ENCODE data around the gene RCSD1. TPM values are rescaled to one million over a fixed set of nuclear protein-coding genes. Genes with fewer than 3 reads are reported as not detected.

Gene RCSD1
- total and polyA plus RNA-seq, 2 donors (not counting 3 experiments of a cell fraction or from before 2014, with no cell fraction given) = 0.08 to 1.00 TPM

DNA sequence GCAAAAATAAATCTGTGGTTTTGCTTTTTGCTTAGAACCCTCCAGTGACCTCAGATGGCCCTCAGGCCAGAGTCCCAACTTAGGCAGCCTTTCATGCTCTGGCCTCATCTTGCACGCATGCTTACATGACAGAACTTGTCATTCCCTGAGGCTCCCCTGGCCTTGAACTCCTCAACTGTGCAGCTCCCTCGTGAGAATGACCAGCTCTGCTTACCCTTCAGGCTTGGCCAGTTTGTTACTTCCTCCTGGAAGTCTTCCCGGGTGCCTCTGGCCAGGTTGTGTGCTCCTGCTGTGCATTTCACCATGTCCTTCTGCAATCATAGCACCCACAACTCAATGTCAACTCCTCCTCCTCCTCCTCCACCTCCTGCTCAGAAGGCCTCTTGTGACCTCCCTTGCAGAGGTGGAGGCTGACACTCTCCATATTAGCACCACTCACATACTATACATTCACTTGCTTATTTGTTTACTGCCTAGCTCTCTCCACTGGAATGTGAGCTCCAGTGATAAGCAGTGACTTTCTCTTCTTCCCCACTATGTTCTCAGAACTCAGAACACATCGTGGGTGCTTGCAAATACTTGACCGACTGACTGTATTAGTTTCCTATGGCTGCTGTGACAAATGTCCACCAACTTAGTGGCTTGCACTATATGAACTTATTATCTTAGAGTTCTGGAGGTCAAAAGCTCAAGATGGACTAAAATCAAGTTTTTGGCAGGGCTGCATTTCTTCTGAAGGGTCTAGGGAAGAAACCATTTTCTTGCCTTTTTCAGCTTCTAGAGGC, 41.9 kb downstream of the RCSD1 start:
- FAIRE-seq (no peak), DNase-seq (ENCODE audit: low read depth, low spot score) (no peak)
- TF ChIP-seq EZH2 (IDR thresholded peaks at IDR 0.05; ENCODE audit: borderline replicate concordance, low read depth, low read length, severe bottlenecking) (no peak), FOS (IDR thresholded peaks at IDR 0.05; ENCODE audit: borderline replicate concordance, insufficient read depth, low read length) (no peak), POLR2AphosphoS5 (IDR thresholded peaks at IDR 0.05; ENCODE audit: insufficient read depth, low read depth, low read length) (no peak), POLR2A (IDR thresholded peaks at IDR 0.05; ENCODE audit: low read depth, low read length) (no peak)
- TF ChIP-seq, protein P1, sequence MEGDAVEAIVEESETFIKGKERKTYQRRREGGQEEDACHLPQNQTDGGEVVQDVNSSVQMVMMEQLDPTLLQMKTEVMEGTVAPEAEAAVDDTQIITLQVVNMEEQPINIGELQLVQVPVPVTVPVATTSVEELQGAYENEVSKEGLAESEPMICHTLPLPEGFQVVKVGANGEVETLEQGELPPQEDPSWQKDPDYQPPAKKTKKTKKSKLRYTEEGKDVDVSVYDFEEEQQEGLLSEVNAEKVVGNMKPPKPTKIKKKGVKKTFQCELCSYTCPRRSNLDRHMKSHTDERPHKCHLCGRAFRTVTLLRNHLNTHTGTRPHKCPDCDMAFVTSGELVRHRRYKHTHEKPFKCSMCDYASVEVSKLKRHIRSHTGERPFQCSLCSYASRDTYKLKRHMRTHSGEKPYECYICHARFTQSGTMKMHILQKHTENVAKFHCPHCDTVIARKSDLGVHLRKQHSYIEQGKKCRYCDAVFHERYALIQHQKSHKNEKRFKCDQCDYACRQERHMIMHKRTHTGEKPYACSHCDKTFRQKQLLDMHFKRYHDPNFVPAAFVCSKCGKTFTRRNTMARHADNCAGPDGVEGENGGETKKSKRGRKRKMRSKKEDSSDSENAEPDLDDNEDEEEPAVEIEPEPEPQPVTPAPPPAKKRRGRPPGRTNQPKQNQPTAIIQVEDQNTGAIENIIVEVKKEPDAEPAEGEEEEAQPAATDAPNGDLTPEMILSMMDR (IDR thresholded peaks at IDR 0.05; ENCODE audit: extremely low read depth in 1 of 2, insufficient read depth in 1 of 2, low read depth in 1 of 2, low read length in 2 of 2) = no peak
- TF ChIP-seq, protein P2, sequence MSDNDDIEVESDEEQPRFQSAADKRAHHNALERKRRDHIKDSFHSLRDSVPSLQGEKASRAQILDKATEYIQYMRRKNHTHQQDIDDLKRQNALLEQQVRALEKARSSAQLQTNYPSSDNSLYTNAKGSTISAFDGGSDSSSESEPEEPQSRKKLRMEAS (IDR thresholded peaks at IDR 0.05; ENCODE audit: insufficient read depth, insufficient read length) = no peak
- ChIA-PET CTCF (no interaction called here), POLR2A (no interaction called here)
- intact Hi-C loops (cut with micrococcal nuclease) (no loop called here), dilution Hi-C loops (cut with MboI; ENCODE audit: extremely low pct_ligation_motif_present, low sequenced_read_pairs) (no loop called here)
- Histone ChIP-seq H2AFZ (ENCODE audit: low read depth, low read length) (no peak overlapping the region), H4K20me1 (replicated peaks; ENCODE audit: control insufficient read depth, extremely low read depth, insufficient read depth, low read length) (no peaks in the 10 kb centered on the region), H3K79me2 (ENCODE audit: control insufficient read depth, insufficient read depth, low read length) (no peaks in the 10 kb centered on the region), H3K9me1 (replicated peaks; ENCODE audit: control insufficient read depth, extremely low read depth, insufficient read depth, low read length) (no peaks in the 10 kb centered on the region), H3K4me1 (ENCODE audit: control insufficient read depth, extremely low read depth, insufficient read depth, low read length) (no peaks in the 10 kb centered on the region), H3K4me3 (replicated peaks in 1 of 3; ENCODE audit: insufficient read depth in 1 of 3, low read depth in 1 of 3, low read length in 3 of 3) (no peak overlapping the region), H3K27ac (ENCODE audit: insufficient read depth, low read depth, low read length) (no peak overlapping the region), H3K9me3 (replicated peaks; ENCODE audit: control insufficient read depth, insufficient read depth, low read length) (no peaks in the 10 kb centered on the region), H3K36me3 (ENCODE audit: control insufficient read depth in 2 of 2, extremely low read depth in 1 of 2, insufficient read depth in 2 of 2, low read length in 2 of 2) (no peaks in the 10 kb centered on the region), H3K9ac (replicated peaks; ENCODE audit: extremely low read depth, insufficient read depth, low read length) (no peak overlapping the region), H3K4me2 (ENCODE audit: insufficient read depth, low read length) (no peak overlapping the region), H3K27me3 (ENCODE audit: control insufficient read depth in 2 of 2, insufficient read depth in 2 of 2, low read length in 2 of 2) (peaks cover 3 to 7% of the 10 kb centered on the region in 2 experiments)
- BruUV-seq (replicated peaks) = no TSS peak
